Stimulated activated CD4-positive, alpha-beta T cell treated with anti-CD3 and anti-CD28 coated beads, Interleukin-2, amount 100 ng/mL, for 24 hours (primary cell): ENCODE data around the gene NEK10.
"Not testable (repeated sequence)": the region's sequence is repeated elsewhere in the genome, so short reads cannot be mapped to it uniquely, and the experiment has no call there.

Source experiments
- DNase-seq, 2 donors: peaks; one replicate each; pipeline ENCODE4 v3.0.0-alpha.2; 2020

Gene NEK10

GRCh38 chr3:27368831-27369607 lies at the start of gene NEK10:
TSS of gene NEK10 (minus strand) at chr3:27369383. CDS start at chr3:27352882, 16,501 bp downstream.
- DNase-seq, result peak; percentile 90 to 91

GRCh38 chr3:27415202-27415601 lies 46.0 kb upstream of the NEK10 start:
- DNase-seq, result no peak

- DNase-seq, result no peak
These were observed 23.9 kb upstream of the NEK10 start for GRCh38 chr3:27392950-27393679.

- not testable (repeated sequence) for DNase-seq
These were observed 23.2 kb upstream of the NEK10 start for GRCh38 chr3:27392414-27392813.

- DNase-seq, result no peak
These were observed 22.6 kb upstream of the NEK10 start for GRCh38 chr3:27391796-27392195.

GRCh38 chr3:27387625-27388024 lies 18.4 kb upstream of the NEK10 start:
- no peak for DNase-seq

GRCh38 chr3:27385504-27385903 lies 16.3 kb upstream of the NEK10 start:
- DNase-seq, result no peak

- no peak for DNase-seq
These were observed 15.0 kb upstream of the NEK10 start for GRCh38 chr3:27384191-27384590.

GRCh38 chr3:27380433-27381357 lies 11.5 kb upstream of the NEK10 start:
- DNase-seq, result no peak

- no peak for DNase-seq
These were observed 9.1 kb upstream of the NEK10 start for GRCh38 chr3:27378331-27378730.

- DNase-seq, result no peak
These were observed 7.1 kb upstream of the NEK10 start for GRCh38 chr3:27376109-27376772.

GRCh38 chr3:27366062-27366591 lies 3.1 kb downstream of the NEK10 start:
- DNase-seq, result no peak

GRCh38 chr3:27360113-27361078 lies 8.8 kb downstream of the NEK10 start:
- DNase-seq, result no peak

GRCh38 chr3:27358372-27358771 lies 10.8 kb downstream of the NEK10 start:
- no peak for DNase-seq

GRCh38 chr3:27357665-27358258 lies 11.4 kb downstream of the NEK10 start:
- peak; percentile 52 to 59 for DNase-seq

- DNase-seq, result no peak
These were observed 12.2 kb downstream of the NEK10 start for GRCh38 chr3:27356976-27357375.

GRCh38 chr3:27354588-27355203 lies 14.5 kb downstream of the NEK10 start:
- DNase-seq, result no peak

GRCh38 chr3:27354161-27354560 lies 15.0 kb downstream of the NEK10 start:
- DNase-seq, result no peak

- no peak for DNase-seq
These were observed 16.0 kb downstream of the NEK10 start for GRCh38 chr3:27353221-27353620.

- DNase-seq, result no peak
These were observed 17.1 kb downstream of the NEK10 start for GRCh38 chr3:27352047-27352446.
